ENCODE data around the gene PAXX. TPM values are rescaled to one million over a fixed set of nuclear protein-coding genes. Genes with fewer than 3 reads are reported as not detected.

The PAXX gene
- total and polyA plus RNA-seq, 9 donors: 1.1 to 48.9 (median 37.5) TPM

DNA sequence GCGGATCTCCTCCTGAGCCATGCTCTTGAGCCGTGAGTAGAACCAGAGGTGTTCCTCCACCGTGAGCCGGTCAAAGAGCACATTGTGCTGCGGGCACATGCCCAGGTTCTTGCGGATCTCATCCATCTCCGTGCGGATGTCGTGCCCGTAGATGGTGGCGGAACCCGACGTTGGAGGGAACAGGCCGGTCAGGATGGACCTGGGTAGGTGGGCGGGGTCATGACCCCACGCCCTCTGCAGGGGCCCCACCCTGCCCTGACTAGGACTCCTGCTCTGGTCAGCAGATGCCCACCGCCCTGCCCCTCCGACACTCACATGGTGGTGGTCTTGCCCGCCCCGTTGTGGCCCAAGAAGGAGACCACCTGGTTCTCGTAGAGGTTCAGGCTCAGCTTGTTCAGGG lies 23.8 kb downstream of the PAXX start:
- TF ChIP-seq POLR2A (IDR thresholded peaks at IDR 0.05) (no peak), EP300 (IDR thresholded peaks at IDR 0.05) (no peak)
- TF ChIP-seq, protein P1, sequence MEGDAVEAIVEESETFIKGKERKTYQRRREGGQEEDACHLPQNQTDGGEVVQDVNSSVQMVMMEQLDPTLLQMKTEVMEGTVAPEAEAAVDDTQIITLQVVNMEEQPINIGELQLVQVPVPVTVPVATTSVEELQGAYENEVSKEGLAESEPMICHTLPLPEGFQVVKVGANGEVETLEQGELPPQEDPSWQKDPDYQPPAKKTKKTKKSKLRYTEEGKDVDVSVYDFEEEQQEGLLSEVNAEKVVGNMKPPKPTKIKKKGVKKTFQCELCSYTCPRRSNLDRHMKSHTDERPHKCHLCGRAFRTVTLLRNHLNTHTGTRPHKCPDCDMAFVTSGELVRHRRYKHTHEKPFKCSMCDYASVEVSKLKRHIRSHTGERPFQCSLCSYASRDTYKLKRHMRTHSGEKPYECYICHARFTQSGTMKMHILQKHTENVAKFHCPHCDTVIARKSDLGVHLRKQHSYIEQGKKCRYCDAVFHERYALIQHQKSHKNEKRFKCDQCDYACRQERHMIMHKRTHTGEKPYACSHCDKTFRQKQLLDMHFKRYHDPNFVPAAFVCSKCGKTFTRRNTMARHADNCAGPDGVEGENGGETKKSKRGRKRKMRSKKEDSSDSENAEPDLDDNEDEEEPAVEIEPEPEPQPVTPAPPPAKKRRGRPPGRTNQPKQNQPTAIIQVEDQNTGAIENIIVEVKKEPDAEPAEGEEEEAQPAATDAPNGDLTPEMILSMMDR (IDR thresholded peaks at IDR 0.05): no peak
- no peak overlapping the region for H3K27ac ChIP-seq
- H3K4me3 ChIP-seq: no peak overlapping the region
- WGBS, 3 donors: 94 to 96% (median 95%) methylated on average over 21 of the region's 21 CpGs
- no peaks in the 10 kb centered on the region for H3K36me3 ChIP-seq
- no peak for DNase-seq
- no peaks in the 10 kb centered on the region for H3K9me3 ChIP-seq
- intact Hi-C loops (cut with DNase I): no loop called here
- H3K4me1 ChIP-seq (ENCODE audit: insufficient read depth): no peaks in the 10 kb centered on the region
- no peaks in the 10 kb centered on the region for H3K27me3 ChIP-seq

DNA sequence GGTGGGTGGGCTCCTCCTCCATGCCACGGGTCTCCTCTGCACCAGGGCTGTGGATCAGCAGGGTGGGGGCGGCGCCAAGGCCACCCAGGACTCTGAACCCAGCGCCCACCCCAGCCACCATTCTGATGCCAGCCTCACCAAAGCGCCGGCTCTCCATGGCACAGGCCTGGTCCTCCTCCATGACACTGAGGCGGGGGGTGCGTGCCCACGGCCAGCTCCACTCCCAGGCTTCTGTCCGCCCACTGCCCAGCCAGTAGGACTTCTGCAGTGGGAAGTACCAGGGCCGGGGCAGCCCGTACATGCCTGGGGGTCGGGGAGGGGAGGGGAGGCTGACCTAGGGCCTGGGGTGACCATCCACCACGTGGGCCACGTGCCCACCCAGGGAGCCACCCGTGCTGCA lies 24.2 kb downstream of the PAXX start:
- no peak overlapping the region for H3K4me3 ChIP-seq
- H3K36me3 ChIP-seq: no peaks in the 10 kb centered on the region
- H3K9me3 ChIP-seq: no peaks in the 10 kb centered on the region
- intact Hi-C loops (cut with DNase I): no loop called here
- 92 to 95% (median 93%) methylated on average over 10 to 16 of the region's 16 CpGs for WGBS, 3 donors
- no peak for DNase-seq
- H3K4me1 ChIP-seq (ENCODE audit: insufficient read depth): no peaks in the 10 kb centered on the region
- no peak overlapping the region for H3K27ac ChIP-seq
- no peaks in the 10 kb centered on the region for H3K27me3 ChIP-seq
- TF ChIP-seq, protein P1 (IDR thresholded peaks at IDR 0.05): no peak
- no peak for TF ChIP-seq POLR2A (IDR thresholded peaks at IDR 0.05)
- TF ChIP-seq EP300 (IDR thresholded peaks at IDR 0.05): no peak

DNA sequence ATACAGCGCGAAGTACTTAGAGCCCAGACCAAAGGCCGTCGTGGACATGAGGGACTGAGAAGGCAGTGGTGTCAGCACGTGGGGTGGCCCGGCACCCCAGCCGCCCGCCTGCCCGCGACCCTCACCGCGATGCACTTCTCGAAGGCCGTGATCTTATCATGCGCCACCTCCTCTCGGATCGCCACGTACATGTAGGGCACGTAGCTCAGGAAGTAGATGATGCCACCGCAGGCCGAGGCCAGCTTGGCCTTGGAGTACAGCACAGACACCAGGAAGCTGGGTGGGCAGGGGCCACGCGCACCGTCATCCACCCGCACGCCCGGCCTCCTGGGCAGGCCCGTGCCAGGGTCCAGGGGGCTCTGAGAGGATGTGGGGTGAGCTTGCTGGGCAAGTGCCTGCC lies 24.8 kb downstream of the PAXX start:
- DNase-seq: no peak
- H3K9me3 ChIP-seq: no peaks in the 10 kb centered on the region
- TF ChIP-seq EP300 (IDR thresholded peaks at IDR 0.05) (no peak), POLR2A (IDR thresholded peaks at IDR 0.05) (no peak)
- TF ChIP-seq, protein P1 (IDR thresholded peaks at IDR 0.05): no peak
- H3K4me1 ChIP-seq (ENCODE audit: insufficient read depth): no peaks in the 10 kb centered on the region
- no peak overlapping the region for H3K4me3 ChIP-seq
- no peak overlapping the region for H3K27ac ChIP-seq
- intact Hi-C loops (cut with DNase I): no loop called here
- no peaks in the 10 kb centered on the region for H3K27me3 ChIP-seq
- 96 to 98% (median 97%) methylated on average over 28 of the region's 28 CpGs for WGBS, 3 donors
- no peaks in the 10 kb centered on the region for H3K36me3 ChIP-seq

DNA sequence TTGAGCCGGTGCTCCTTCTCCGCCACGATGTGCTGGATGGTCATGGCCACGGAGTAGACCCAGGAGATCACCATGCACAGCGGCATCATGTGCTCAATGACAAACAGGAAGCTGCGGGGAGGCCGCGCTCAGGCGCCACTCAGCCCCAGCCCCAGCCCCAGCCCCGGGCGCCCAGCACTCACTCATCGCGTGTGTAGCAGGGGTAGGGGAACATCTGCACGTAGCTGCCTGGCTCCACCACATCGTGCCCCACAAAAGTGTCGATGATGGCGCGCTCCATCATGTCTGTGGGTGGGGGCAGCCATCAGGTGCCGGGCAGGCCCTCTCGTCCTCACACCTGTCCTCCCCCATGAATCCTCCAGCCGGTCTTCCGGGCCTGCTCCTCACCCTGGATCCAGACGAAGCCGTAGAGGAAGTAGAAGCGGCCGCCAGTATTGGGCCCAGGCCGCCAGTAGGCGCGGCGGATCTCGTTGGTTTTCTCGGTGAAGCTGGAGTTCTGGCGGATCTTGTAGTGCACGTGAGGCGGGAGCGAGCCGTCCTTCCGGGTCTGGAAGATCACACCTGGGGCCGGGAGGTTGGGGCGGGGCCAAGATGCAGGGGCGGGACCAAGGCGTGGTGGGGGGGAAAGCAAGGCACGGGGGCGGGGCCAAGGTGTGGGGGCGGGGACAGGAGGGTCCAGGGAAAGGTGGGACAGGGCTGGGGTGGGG lies 25.7 kb downstream of the PAXX start:
- Histone ChIP-seq H3K4me3 (no peak overlapping the region), H3K9me3 (no peaks in the 10 kb centered on the region), H3K4me1 (ENCODE audit: insufficient read depth) (no peaks in the 10 kb centered on the region), H3K27me3 (no peaks in the 10 kb centered on the region), H3K36me3 (no peaks in the 10 kb centered on the region), H3K27ac (no peak overlapping the region)
- WGBS, 3 donors: 88 to 93% (median 90%) methylated on average over 40 to 45 of the region's 45 CpGs
- no peak for DNase-seq
- intact Hi-C loops (cut with DNase I): no loop called here
- TF ChIP-seq, protein P1 (IDR thresholded peaks at IDR 0.05): no peak
- no peak for TF ChIP-seq POLR2A (IDR thresholded peaks at IDR 0.05)
- no peak for TF ChIP-seq EP300 (IDR thresholded peaks at IDR 0.05)
